ENCODE data around the gene MED12. TPM values are rescaled to one million over a fixed set of nuclear protein-coding genes. Genes with fewer than 3 reads are reported as not detected.

MED12 gene
- total and polyA plus RNA-seq, 2 of the 8 experiments (the other 6 are each of a cell fraction or from before 2014, with no cell fraction given): 19.4 to 48.9 TPM

- H3K14ac ChIP-seq (ENCODE audit: insufficient read length): no peak overlapping the region
Measured at GRCh38 chrX:71085900-71086299, 32.5 kb upstream of the MED12 start.

More at GRCh38 chrX:71085900-71086299, 32.5 kb upstream of the MED12 start:
- Histone ChIP-seq H3K23ac (ENCODE audit: insufficient read length) (no peak overlapping the region), H3K79me1 (ENCODE audit: low read depth, low read length) (no peaks in the 10 kb centered on the region), H4K20me1 (replicated peaks in 1 of 2; ENCODE audit: control insufficient read depth in 1 of 2, insufficient read depth in 2 of 2, low read length in 2 of 2) (no peaks in the 10 kb centered on the region), H3K36me3 (ENCODE audit: control insufficient read depth in 2 of 4, insufficient read depth in 4 of 4, low read length in 3 of 4) (no peaks in the 10 kb centered on the region), H2BK12ac (ENCODE audit: low read depth, low read length) (no peak overlapping the region), H2BK20ac (ENCODE audit: low read length) (no peak overlapping the region), H3K79me2 (ENCODE audit: control insufficient read depth in 1 of 2, insufficient read depth in 2 of 2, low read length in 2 of 2) (no peaks in the 10 kb centered on the region), H3K18ac (ENCODE audit: extremely low read depth, low read length) (no peak overlapping the region), H2AK5ac (ENCODE audit: low read depth, low read length) (no peak overlapping the region), H3K23me2 (ENCODE audit: low read depth, low read length) (no peaks in the 10 kb centered on the region), H3K4me2 (ENCODE audit: insufficient read depth in 1 of 2, low read depth in 2 of 2, low read length in 2 of 2) (no peak overlapping the region), H3K4me3 (ENCODE audit: extremely low read depth in 1 of 4, insufficient read depth in 2 of 4, low read depth in 3 of 4, low read length in 4 of 4) (no peak overlapping the region), H3K9ac (replicated peaks in 1 of 4; ENCODE audit: extremely low read depth in 1 of 4, low read depth in 3 of 4, low read length in 3 of 4) (no peak overlapping the region), H4K91ac (replicated peaks; ENCODE audit: insufficient read length, low read length) (no peak overlapping the region), H3K27ac (ENCODE audit: low read depth, low read length) (no peak overlapping the region), H2AFZ (ENCODE audit: low read length) (no peak overlapping the region), H3K56ac (replicated peaks; ENCODE audit: insufficient read length, low read depth, low read length) (no peak overlapping the region), H3K4me1 (replicated peaks in 1 of 4; ENCODE audit: control insufficient read depth in 3 of 4, insufficient read depth in 4 of 4, low read length in 3 of 4) (no peaks in the 10 kb centered on the region), H4K5ac (ENCODE audit: insufficient read length, low read depth, low read length) (no peak overlapping the region), H2BK15ac (ENCODE audit: low read length) (no peak overlapping the region), H4K8ac (ENCODE audit: extremely low read depth, insufficient read depth, low read length) (no peak overlapping the region), H2BK120ac (replicated peaks; ENCODE audit: low read depth, low read length) (no peak overlapping the region), H2BK5ac (ENCODE audit: low read depth, low read length) (no peak overlapping the region), H3K27me3 (replicated peaks in 1 of 4; ENCODE audit: control insufficient read depth in 3 of 4, extremely low read depth in 1 of 4, insufficient read depth in 3 of 4, low read length in 3 of 4) (no peaks in the 10 kb centered on the region), H3K9me3 (ENCODE audit: insufficient read depth in 2 of 2, low read depth in 1 of 2, low read length in 1 of 2) (no peaks in the 10 kb centered on the region), H3K4ac (replicated peaks; ENCODE audit: insufficient read length, low read depth, low read length) (no peak overlapping the region)
- TF ChIP-seq JUND (IDR thresholded peaks at IDR 0.05; ENCODE audit: low read length) (no peak), ATF3 (IDR thresholded peaks at IDR 0.05; ENCODE audit: insufficient read depth, low read depth, low read length) (no peak), EP300 (IDR thresholded peaks at IDR 0.05; ENCODE audit: borderline replicate concordance in 1 of 2, low read depth in 2 of 2, low read length in 2 of 2) (no peak), KDM1A (IDR thresholded peaks at IDR 0.05; ENCODE audit: borderline replicate concordance, low read length) (no peak), TEAD4 (IDR thresholded peaks at IDR 0.05; ENCODE audit: low read depth, low read length) (no peak), POLR2A (IDR thresholded peaks at IDR 0.05; ENCODE audit: control extremely low read depth in 1 of 2, low read depth in 2 of 2, low read length in 2 of 2) (no peak), RNF2 (IDR thresholded peaks at IDR 0.05; ENCODE audit: borderline replicate concordance, low read depth, low read length, missing control alignments, poor library complexity, severe bottlenecking) (no peak), SAP30 (IDR thresholded peaks at IDR 0.05; ENCODE audit: insufficient read depth, insufficient replicate concordance, low read length) (no peak), RXRA (IDR thresholded peaks at IDR 0.05; ENCODE audit: insufficient read depth, low read depth, low read length) (no peak), EGR1 (IDR thresholded peaks at IDR 0.05; ENCODE audit: borderline replicate concordance, low read depth, low read length) (no peak), HDAC2 (IDR thresholded peaks at IDR 0.05; ENCODE audit: borderline replicate concordance in 1 of 2, low read depth in 2 of 2, low read length in 2 of 2) (no peak), BCL11A (IDR thresholded peaks at IDR 0.05; ENCODE audit: low read depth in 2 of 2, low read length in 2 of 2) (no peak), BRCA1 (IDR thresholded peaks at IDR 0.05; ENCODE audit: low read depth, low read length) (no peak)
- DNase-seq (ENCODE audit: low read depth in 1 of 2, low spot score in 2 of 2) (no peak), FAIRE-seq (no peak)
- ChIA-PET CTCF (ENCODE audit: partially characterized antibody) (interaction anchor here (0.6 kb wide), 1 partner anchor 18 kb away, joined by 3 read pairs; the partner anchor contains the start of gene SNX12), POLR2A (ENCODE audit: partially characterized antibody) (interaction anchor here (1.0 kb wide), 1 partner anchor 33 kb away, joined by 3 read pairs; no protein-coding TSS in a partner anchor)
- WGBS, 2 experiments (ENCODE audit: extremely low coverage in 1 of 2, insufficient coverage in 1 of 2, insufficient read length in 1 of 2, insufficient replicate concordance in 2 of 2, low coverage in 1 of 2, low lambda C conversion rate in 2 of 2, missing lambda C conversion rate in 1 of 2): 93% methylated on average over 4 of the region's 4 CpGs; no CpG with 5 or more reads in 1 of the 2 experiments

All from H1 (cell line).